DOHH2 (cell line): ENCODE results near the gene EEPD1.

Source experiments
- H3F3A ChIP-seq: fragments of 200-600 bp; sonication (generic), shearing (Covaris generic); 2 replicates; pipeline ENCODE4 v1.6.0; 2016; ENCODE audit warnings: antibody characterized with exemption, mild to moderate bottlenecking; ENCODE audit not compliant: control insufficient read depth, insufficient read depth
- H3K27ac ChIP-seq: fragments of 200-600 bp; sonication (generic); 2 replicates; pipeline ENCODE4 v1.5.1; 2014; ENCODE audit warnings: low read depth, mild to moderate bottlenecking, low read length, moderate library complexity
- H3K27me3 ChIP-seq: fragments of 200-600 bp; sonication (generic); 2 replicates; pipeline ENCODE4 v1.6.1; 2014; ENCODE audit warnings: mild to moderate bottlenecking, low read length, mixed read lengths; ENCODE audit not compliant: control insufficient read depth
- H3K36me3 ChIP-seq: fragments of 200-600 bp; sonication (generic); 2 replicates; pipeline ENCODE4 v1.6.1; 2014; ENCODE audit warnings: mild to moderate bottlenecking, low read length, moderate library complexity, mixed read lengths; ENCODE audit not compliant: control insufficient read depth
- H3K4me1 ChIP-seq: fragments of 200-600 bp; sonication (generic); 2 replicates; pipeline ENCODE4 v1.6.1; 2014; ENCODE audit warnings: mild to moderate bottlenecking, low read length, mixed read lengths; ENCODE audit not compliant: control insufficient read depth
- H3K4me2 ChIP-seq: fragments of 200-600 bp; sonication (generic); 2 replicates; pipeline ENCODE4 v1.6.0; 2014; ENCODE audit warnings: mild to moderate bottlenecking, low read length, moderate library complexity
- H3K4me3 ChIP-seq: fragments of 200-600 bp; sonication (generic); 2 replicates; pipeline ENCODE4 v1.5.1; 2014; ENCODE audit warnings: mild to moderate bottlenecking, low read length, mixed read lengths
- H3K79me2 ChIP-seq: fragments of 200-600 bp; sonication (generic); 2 replicates; pipeline ENCODE4 v1.6.1; 2014; ENCODE audit warnings: mild to moderate bottlenecking, low read length, mixed read lengths; ENCODE audit not compliant: control insufficient read depth
- H3K9me2 ChIP-seq: fragments of 200-600 bp; sonication (generic); replicated peaks from 2 replicates; pipeline ENCODE4 v1.6.1; 2014; ENCODE audit warnings: mild to moderate bottlenecking, low read length, mixed read lengths; ENCODE audit not compliant: control insufficient read depth
- H3K9me3 ChIP-seq: fragments of 200-600 bp; sonication (generic); 2 replicates; pipeline ENCODE4 v1.6.1; 2014; ENCODE audit warnings: antibody characterized with exemption, low read length, mixed read lengths; ENCODE audit not compliant: control insufficient read depth, insufficient read depth
- H4K20me1 ChIP-seq: fragments of 200-600 bp; sonication (generic); 2 replicates; pipeline ENCODE4 v1.6.0; 2014; ENCODE audit warnings: low read depth, mild to moderate bottlenecking, antibody characterized with exemption, low read length, moderate library complexity; ENCODE audit not compliant: control insufficient read depth, insufficient read depth
- EZH2phosphoT487 ChIP-seq: fragments of 200-600 bp; sonication (generic); IDR thresholded peaks from 2 replicates; pipeline ENCODE4 v1.6.1; 2017; ENCODE audit warnings: borderline replicate concordance, mild to moderate bottlenecking, antibody characterized with exemption, low read length, moderate library complexity, mixed read lengths
- TF ChIP-seq, protein P1 (sequence below): fragments of 200-600 bp; sonication (generic); IDR thresholded peaks from one replicate; pipeline ENCODE4 v1.5.1; 2014; ENCODE audit warnings: antibody characterized with exemption, mild to moderate bottlenecking, low read depth, low read length; ENCODE audit not compliant: poor library complexity, severe bottlenecking

Gene EEPD1

DNA sequence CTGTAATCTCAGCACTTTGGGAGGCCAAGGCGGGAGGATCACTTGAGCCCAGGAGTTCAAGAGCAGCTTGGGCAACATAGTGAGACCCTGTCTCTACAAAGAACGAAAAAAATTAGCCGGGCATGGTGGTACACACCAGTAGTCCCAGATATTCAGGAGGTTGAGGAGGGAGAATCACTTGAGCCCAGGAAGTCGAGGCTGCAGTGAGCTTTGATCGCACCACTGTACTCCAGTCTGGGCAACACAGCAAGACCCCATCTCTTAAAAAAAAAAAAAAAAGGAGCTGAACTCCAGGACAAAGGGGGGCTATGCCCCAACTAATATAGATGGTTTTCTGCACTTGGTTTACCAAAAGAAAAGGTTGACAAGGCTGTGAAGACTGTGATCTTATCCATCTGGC lies 135.4 kb downstream of the EEPD1 start:
- Histone ChIP-seq H3K79me2 (peaks cover 31% of the 10 kb centered on the region), H3K4me3 (peak overlapping the region; percentile 70), H3K4me1 (peaks cover 85% of the 10 kb centered on the region), H4K20me1 (no peaks in the 10 kb centered on the region), H3K9me3 (no peaks in the 10 kb centered on the region), H3K27me3 (no peaks in the 10 kb centered on the region), H3K27ac (peak overlapping the region; percentile 91), H3K9me2 (no peaks in the 10 kb centered on the region), H3K4me2 (peak overlapping the region; percentile 94), H3K36me3 (peaks cover 70% of the 10 kb centered on the region), H3F3A (peaks cover 29% of the 10 kb centered on the region)
- TF ChIP-seq EZH2phosphoT487 = no peak
- TF ChIP-seq, protein P1, sequence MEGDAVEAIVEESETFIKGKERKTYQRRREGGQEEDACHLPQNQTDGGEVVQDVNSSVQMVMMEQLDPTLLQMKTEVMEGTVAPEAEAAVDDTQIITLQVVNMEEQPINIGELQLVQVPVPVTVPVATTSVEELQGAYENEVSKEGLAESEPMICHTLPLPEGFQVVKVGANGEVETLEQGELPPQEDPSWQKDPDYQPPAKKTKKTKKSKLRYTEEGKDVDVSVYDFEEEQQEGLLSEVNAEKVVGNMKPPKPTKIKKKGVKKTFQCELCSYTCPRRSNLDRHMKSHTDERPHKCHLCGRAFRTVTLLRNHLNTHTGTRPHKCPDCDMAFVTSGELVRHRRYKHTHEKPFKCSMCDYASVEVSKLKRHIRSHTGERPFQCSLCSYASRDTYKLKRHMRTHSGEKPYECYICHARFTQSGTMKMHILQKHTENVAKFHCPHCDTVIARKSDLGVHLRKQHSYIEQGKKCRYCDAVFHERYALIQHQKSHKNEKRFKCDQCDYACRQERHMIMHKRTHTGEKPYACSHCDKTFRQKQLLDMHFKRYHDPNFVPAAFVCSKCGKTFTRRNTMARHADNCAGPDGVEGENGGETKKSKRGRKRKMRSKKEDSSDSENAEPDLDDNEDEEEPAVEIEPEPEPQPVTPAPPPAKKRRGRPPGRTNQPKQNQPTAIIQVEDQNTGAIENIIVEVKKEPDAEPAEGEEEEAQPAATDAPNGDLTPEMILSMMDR = no peak

DNA sequence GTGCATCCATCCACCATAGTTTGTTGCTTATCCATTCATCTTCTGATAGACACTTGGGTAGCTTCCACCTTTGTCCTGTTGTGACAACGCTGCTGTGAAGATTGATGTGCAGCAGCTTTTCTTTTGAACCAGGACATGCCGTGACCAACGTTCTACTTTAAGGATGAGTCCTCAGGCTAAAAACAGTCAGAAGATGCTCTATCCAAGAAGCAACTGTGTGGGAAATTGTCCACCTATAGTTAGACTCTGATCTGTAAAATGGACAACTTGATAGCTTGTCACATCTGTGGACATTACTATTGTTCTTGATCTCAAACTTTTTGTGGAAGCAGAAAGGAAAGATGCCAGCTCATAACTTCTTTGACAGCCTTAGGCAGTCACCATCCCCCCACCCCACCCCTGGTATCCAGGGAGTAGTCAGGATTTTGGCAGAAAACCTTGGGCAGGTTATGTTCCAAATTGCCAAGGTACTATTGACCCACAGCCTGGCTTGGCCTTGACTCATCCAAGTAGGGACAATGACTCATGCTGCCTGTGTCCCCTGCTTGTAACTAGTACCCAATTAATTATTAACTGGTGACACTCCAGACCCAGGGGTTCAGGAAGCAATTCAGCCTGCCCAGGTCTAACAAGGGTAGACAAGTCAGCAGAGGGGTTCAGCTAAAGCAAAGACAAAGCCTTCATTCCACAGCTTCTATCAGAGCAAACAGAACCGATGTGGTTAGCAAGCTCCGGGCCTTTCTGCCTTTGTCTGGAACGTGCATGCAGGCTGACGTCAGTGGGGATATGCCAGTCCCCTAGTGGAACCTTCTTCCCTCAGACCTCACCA lies 137.0 kb downstream of the EEPD1 start:
- 0 out of 2 replicates have a peak overlapping the region, but pooled peaks have one; percentile 4 for H3K27ac ChIP-seq

DNA sequence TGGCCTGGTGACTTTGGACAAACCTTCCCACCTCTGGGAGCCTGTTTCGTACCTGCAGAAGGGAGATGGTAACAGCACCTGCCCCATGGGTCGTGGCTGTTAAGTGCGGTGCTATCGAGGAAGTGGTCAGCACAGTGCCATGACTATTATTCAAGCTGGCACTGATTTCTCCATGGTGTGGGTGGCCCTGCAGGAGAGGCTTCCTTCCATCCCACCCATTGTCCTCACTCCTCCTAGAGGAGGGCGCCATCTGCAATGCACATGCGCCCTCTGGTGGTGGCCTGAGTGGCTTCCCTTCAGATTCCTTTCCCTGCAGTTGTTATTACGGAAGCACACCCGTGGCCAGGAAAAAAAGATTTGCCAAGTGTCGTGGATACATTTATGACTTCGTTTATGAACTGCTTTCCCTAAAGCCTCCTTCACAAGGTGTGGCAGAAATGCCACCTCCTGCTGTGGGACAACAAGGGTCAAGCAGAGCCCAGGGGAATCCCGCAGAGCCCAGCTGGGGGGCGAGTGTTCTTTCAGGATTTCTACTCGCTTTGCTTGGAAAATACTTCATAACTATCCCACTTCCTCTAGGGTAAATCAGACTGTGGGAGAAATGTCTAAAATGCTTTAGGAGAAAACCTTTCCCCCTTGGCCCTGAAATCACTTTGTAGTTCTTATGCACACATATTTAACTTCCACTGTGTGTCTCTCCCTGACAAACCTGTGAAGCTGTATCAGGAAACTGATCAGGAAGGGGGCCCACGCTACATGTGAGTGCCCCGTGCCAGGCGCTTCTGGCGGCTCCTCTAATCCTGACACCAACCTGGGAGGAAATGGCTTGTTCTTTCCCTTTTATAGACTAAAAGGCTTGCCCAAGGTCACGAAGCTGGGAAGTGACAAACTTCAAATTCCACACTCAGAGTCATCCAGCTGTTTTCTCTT lies 138.6 kb downstream of the EEPD1 start:
- Histone ChIP-seq H4K20me1 (no peaks in the 10 kb centered on the region), H3K9me2 (no peaks in the 10 kb centered on the region), H3K36me3 (peaks cover 67% of the 10 kb centered on the region), H3K4me1 (peaks cover 54% of the 10 kb centered on the region), H3K79me2 (peaks cover 17% of the 10 kb centered on the region), H3K4me3 (peak overlapping the region; percentile 24), H3K27me3 (no peaks in the 10 kb centered on the region), H3F3A (peaks cover 17% of the 10 kb centered on the region), H3K4me2 (peak overlapping the region; percentile 45), H3K9me3 (no peaks in the 10 kb centered on the region), H3K27ac (no peak overlapping the region)
- TF ChIP-seq, protein P1 = peak; percentile 100
- no peak for TF ChIP-seq EZH2phosphoT487

More for the DNA sequence above, 137.0 kb downstream of the EEPD1 start:
- H4K20me1 ChIP-seq = no peaks in the 10 kb centered on the region
- peaks cover 70% of the 10 kb centered on the region for H3K4me1 ChIP-seq
- no peaks in the 10 kb centered on the region for H3K27me3 ChIP-seq
- no peaks in the 10 kb centered on the region for H3K9me2 ChIP-seq
- H3K4me3 ChIP-seq = no peak overlapping the region
- no peak overlapping the region for H3K4me2 ChIP-seq
- TF ChIP-seq, protein P1 = no peak
- TF ChIP-seq EZH2phosphoT487 = no peak
- peaks cover 68% of the 10 kb centered on the region for H3K36me3 ChIP-seq
- peaks cover 31% of the 10 kb centered on the region for H3K79me2 ChIP-seq
- peaks cover 20% of the 10 kb centered on the region for H3F3A ChIP-seq
- no peaks in the 10 kb centered on the region for H3K9me3 ChIP-seq
